Spleen (tissue), 3 donors: ENCODE measurements around the gene IRAK1.

ENCODE experiments used
- POLR2A ChIP-seq, 3 donors: fragments of 450-650 bp; IDR thresholded peaks; one replicate each; pipeline ENCODE4 v1.5.1; 2017; ENCODE audit warnings: antibody characterized with exemption in 3 of 3, mild to moderate bottlenecking in 1 of 3
- POLR2AphosphoS5 ChIP-seq, 3 donors: sonication (generic); formaldehyde crosslinking; IDR thresholded peaks; one replicate each; pipeline ENCODE4 v1.5.1; 2017; ENCODE audit warnings: antibody characterized with exemption in 3 of 3

DNA sequence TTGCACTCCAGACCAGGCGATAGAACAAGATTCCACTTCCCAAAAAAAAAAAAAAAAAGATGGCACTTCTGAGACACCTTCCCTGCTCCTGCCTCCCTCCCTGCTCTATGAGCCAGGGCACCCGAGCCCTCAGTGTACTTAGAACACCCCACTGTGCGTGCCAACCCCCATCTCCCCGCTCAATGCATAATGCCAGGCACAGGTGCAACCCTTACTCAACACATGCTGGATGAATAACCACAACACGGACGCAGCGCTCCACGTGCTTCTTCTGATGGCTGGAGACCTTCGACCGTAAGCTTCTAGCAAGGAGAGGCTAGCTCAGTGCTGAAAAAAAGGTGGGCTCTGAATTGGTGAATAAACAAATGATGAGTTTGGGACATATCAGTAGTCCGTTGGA lies 19.9 kb upstream of the IRAK1 start:
- TF ChIP-seq POLR2A (IDR thresholded peaks at IDR 0.05), result no peak
- TF ChIP-seq POLR2AphosphoS5 (IDR thresholded peaks at IDR 0.05), result no peak
